GM19372 (cell line): ENCODE results near the gene DLG4.

Experiments
- ATAC-seq: cut with Tn5 transposase; IDR thresholded peaks from one replicate; pipeline ENCODE4 v1.9.1; 2021; ENCODE audit warnings: mild to moderate bottlenecking, low read depth, moderate library complexity; ENCODE audit not compliant: unreplicated experiment

Gene DLG4

DNA sequence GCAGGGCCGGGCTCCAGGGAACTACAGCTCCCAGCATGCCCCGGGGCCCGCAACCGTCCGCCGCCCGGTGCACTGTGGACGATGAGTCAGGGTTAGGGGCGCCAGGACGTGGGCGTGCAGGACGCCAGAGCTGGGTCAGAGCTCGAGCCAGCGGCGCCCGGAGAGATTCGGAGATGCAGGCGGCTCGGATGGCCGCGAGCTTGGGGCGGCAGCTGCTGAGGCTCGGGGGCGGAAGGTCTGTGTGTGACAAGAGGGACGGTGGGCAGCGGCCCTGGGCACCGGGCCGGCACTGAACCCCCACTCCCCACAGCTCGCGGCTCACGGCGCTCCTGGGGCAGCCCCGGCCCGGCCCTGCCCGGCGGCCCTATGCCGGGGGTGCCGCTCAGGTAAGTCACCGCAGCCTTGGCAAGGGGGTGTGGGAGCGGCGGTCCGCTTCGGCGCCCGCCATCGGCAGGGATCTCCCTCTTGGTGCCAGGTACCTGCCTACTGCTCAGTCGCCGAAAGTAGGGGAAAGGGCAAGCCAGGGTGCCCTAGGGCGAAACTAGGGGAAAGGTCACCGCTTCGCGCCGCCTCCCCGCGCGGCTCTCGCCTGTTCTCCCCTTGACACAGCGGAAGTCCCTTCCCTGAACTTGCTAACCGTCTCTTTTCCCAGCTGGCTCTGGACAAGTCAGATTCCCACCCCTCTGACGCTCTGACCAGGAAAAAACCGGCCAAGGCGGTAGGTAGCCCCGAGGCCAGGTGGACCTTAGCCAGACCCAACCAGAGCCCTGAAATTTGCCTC, at the start of gene DLG4, which contains the start of gene ACADVL:
DLG4 (minus strand) TSS at position 25 of the 781 bp plus-strand sequence.
ACADVL (plus strand) TSS at position 127 of the 781 bp plus-strand sequence; CDS start at position 174, 47 bp downstream.
- ATAC-seq, result peak; percentile 72

DNA sequence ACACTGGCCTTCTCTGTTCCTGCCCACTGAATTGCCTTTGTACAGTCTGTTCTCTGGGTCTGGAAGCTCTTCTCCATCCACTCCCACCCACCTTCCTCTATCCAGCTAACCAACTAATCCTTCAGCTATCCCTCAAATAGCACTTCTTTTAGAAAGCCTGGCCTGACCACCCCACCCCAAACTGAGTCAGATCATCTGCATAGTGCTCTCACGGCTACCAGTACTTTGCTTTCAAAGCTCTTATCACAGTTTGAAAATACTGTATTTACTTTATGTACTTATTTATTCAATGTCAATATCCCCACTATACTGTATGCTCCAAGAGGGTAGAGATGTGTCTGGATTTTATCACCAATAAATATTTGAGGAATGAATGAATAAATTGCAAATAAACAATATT, 47.1 kb upstream of the DLG4 start:
- no peak for ATAC-seq

DNA sequence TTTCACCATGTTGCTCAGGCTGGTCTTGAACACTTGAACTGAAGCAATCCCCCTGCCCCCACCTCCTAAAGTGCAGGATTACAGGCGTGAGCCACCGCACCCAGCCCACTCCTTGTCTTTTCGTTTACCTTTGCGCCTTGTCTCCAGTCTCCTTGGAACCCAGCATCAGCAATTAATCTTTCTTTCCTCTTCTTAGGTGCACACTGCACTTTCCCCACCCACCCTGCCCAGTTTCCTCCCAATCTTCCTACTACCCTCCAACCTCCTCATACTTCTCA, 44.1 kb upstream of the DLG4 start:
- no peak for ATAC-seq

DNA sequence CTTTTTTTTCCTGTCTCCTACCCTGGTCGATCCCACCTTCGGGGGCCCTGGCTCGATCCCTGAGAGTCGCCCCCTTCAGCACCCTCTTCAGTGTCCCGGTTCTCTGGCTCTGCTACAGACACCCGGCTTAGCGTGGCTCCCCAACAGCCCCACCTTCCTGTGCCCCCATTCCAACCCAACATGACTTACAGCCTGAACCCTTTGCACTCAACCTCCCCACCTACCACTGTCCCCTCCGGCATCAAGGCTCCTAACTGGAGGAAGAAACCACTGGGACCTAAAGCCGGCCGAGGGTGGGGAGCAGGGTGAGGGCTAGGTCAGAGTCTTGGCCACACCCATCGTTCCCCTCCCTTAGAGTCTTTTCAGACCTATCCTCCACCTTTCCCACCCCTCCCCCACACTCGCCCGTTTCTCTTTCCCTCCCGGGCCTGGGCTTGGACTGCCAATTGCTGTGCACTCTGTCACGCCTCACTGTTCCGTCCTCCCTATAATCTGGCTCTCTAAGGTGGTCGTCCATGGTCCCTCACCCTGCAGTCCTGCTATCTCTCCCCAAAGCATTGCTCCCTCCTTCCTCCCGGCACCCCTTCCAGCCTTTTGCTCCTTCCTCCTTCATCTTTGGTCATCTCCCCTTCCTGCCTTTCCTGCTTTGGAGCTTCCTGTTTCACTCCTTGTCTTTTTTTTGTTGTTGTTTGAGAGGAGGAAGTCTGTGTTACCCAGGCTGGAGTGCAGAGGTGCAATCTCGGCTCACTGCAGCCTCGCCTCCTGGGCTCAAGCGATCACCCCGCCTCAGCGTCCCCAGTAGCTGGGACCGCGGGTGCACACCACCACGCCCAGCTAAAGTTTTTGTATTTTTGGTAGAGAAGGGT, 43.5 kb upstream of the DLG4 start:
- no peak for ATAC-seq

DNA sequence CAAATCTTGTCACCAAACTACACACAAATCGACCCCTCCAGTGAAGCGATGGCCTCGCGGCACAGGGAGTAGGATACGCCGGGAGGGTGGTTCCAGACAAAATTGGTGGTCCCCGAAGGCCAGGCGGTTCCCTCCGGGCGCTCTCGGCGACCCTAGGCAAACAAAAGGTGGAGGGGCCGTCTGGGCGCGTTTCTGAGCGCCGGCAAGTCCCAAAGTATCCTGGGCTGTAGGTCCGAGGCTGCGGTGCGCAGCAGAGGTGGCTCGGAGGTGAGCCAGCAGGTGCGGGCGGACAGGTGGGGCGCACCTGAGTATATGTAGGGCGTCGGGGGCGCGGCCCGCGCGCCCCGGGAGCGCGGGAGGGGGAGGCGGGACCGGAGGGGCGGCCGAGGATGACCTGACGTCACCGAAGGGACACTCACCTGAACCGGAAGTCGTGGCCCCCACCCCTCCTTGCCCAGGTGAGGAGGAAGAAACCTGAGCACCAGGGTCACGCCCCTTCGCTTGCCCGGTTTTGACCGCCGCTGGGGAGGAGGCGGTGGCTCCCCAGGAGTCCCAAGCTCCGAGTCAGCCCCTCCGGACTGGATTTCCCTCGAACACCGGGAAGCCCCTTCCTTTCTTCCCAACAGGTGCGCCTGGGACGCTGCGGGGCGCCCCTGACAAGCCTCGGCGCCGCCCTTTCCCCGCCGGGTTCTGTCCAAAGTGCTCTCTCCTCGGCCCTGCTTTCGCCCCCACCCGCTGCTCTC, 42.7 kb upstream of the DLG4 start, which contains the start of gene CLDN7:
CLDN7 (minus strand) TSS at position 287 of the 743 bp plus-strand sequence. CDS start 435 bp downstream, outside the sequence.
- no peak for ATAC-seq

DNA sequence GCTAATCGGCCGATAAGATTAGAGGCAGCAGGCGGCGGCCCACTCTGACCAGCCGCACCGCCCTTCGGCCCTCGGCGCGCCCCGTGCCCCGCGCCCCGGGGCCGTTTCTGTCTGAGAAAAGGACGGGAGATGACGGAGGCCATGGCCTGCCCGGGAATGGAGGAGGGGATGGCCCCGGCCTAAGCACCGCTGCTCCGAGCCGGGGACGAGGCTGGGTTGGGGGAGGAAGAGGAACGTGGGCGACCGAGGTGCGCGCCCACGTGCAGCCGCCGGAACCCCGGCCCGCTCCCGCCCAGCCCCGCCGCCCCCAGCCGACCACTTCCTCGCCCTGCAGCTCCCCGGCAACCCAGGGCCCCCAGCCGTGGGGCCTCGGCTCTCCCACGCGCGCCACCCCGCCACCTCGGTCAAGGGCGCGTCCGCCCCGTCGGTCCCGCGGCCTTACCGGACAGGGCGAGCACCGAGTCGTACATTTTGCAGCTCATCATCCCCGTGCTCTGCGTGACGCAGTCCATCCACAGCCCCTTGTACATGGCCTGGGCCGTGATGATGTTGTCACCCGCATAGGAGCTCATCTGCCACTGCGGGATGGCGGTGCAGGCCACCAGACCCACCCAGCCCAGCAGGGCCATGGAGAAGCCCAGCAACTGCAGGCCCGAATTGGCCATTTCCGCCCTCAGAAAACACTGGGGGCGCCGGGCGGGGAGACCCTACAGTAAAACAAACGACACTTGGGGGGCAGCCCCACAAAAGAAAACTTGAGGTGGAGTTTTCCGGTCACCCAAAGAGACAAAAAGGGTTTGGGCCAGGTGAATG, 41.9 kb upstream of the DLG4 start:
- no peak for ATAC-seq

DNA sequence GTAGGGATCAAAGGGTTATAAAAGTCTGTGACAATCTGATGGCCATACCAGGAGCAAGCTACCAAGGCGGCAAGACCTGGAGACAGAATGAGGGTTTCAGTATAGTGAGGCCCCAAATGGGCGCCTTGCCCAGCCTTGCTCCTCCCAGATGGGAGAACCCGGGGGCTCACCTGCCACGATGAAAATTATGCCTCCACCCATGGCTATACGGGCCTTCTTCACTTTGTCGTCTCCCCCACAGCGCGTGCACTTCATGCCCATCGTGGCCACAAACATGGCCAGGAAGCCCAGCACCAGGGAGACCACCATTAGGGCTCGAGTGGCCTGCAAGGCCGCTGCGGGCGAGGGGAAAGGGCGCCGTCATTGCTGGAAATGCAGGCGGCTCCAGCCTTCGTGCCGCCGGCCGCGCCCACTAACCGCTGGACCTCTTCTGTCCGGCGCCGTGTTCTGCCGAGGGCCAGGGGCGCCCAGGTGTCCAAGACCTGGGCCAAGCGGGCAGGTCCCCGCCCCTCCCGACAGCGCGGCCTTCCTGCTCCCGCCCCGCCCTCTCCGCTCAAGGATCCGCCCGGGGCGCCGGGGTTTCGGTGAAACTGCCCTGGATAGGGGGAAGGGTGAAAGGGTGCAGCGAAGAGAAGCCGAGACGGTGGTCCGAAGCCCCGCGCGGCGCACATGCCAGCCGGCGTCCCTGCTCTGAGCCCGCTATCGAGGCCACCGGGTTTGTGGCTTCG, 41.2 kb upstream of the DLG4 start:
- no peak for ATAC-seq

DNA sequence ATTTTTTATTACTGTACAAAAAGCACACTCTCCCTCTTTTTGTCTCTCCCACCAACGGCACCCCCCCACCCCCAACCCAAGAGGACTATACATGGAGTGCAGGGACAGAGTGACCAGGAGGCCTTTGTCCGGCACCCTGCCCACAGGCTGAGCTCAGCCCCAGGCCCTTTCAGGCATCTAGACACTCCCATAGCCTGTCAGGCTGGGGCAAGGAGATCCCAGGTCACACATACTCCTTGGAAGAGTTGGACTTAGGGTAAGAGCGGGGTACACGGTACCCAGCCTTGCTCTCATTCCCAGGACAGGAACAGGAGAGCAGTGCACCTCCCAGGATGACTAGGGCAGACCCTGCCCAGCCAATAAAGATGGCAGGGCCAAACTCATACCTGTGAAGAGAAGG, 40.5 kb upstream of the DLG4 start:
- ATAC-seq, result no peak

DNA sequence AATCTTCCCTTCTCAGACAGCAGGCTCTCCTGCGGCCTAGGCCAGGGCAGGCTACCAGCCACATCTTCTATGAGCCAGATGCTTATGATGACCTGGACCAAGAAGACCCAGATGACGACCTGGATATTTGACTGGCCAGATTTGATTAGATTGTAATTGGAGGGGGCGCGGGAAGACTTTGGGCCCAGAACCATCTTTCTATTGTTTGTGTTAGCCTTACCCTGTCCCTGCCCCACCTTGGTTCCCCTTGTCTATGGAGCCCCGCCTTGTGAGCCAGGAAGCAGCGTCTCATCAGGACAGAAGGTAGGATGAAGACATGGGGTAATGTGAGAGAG, 39.9 kb upstream of the DLG4 start:
- ATAC-seq, result no peak

DNA sequence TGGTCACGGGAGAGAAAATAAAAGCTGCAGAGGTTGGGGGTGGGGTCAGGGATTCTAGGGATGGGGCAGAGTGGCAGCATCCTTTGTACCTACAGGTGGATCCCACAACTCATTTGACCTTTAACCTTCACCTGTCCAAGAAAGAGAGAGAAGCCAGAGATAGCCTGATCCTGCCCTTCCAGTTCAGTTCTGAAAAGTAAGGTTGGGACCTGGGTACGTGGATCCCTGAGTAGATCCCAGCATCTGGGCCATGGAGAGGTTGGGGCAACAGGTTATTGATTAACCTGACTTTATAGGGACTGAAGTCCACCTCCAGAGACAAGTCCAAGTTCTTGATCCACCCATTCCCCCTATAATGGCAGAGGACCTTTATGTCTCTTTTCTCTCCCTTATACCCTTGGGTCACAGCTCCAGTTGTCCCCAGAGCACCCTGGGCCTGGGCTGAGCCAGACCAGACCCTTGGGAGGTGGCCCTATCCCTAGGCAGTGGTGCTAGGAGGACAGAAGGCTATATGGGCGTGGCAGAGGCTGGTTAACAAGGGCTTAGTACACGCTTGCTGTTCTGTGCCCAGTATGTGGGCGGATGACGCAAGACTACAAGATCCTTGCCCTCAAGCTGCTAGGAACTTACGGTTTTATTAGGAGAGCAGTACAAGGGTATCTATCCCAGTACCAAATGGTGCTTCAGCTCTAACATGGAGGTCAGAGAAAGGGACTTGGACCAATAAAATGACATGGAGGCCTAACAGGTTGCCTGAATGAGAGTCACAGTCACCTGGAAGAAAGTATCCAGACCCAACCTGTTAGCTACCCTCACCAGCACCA, 39.3 kb upstream of the DLG4 start:
- no peak for ATAC-seq

DNA sequence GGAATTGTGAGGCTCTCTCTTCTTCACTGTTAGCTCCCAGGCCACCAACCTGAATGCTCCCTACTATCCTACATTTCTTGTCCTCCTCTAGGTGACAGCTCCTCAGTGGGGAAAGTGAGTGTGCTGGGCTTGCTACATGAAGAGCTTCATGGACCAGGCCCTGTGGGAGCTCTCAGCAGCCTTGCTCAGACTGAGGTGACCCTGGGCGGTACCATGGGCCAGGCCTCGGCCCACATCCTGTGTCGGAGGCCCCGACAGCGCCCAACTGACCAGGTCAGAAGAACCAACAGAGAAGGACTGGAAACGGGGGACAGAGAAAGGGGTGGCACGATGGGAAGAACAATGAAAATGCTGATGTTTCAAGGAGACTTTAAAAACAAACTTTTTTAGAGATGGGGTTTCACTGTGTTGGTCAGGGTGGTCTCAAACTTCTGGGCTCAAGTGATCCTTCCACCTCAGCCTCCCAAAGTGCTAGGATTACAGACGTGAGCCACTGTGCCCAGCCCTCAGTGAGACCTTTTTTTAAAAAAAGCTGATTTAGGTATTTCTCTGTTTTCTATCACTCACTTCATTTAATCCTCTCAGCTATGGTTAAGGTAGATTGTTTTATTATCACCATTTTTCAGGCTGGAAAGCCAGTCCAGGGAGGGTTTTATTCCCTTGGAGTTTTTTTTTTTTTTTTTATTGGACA, 37.3 kb upstream of the DLG4 start:
- no peak for ATAC-seq

DNA sequence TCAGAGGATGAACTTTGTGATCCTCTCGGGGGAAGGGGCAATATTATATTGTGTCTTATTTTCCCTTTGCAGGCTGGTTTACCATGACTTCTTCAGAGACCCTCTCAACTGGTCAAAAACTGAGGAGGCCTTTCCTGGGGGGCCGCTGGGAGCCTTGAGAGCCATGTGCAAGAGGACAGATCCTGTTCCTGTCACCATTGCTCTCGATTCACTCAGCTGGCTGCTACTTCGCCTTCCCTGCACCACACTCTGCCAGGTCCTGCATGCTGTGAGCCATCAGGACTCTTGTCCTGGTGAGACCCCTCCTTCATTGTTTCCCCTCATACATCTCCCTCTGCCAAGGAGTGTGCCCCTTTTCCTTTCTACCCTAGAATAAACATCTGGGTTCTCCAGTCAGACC, 34.9 kb upstream of the DLG4 start:
- ATAC-seq, result no peak

DNA sequence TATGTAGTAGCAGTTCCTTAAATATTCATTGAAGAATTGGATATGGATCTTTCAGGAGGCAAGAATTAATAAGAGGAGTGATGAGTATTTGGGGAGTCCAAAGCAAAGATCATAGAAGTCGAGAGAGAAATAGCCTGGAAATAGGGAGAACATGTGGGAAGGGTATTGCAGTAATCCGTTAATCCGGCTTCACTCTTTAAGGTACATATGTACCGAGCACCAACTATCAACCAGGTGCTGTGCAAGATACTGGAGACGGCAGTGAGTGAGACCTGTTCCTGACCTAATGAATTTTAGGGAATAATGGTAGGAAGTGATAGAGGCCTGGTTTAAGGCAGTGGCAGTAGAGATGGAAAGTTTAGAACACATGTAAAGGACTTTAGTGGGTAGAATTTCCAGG, 33.4 kb upstream of the DLG4 start:
- no peak for ATAC-seq

DNA sequence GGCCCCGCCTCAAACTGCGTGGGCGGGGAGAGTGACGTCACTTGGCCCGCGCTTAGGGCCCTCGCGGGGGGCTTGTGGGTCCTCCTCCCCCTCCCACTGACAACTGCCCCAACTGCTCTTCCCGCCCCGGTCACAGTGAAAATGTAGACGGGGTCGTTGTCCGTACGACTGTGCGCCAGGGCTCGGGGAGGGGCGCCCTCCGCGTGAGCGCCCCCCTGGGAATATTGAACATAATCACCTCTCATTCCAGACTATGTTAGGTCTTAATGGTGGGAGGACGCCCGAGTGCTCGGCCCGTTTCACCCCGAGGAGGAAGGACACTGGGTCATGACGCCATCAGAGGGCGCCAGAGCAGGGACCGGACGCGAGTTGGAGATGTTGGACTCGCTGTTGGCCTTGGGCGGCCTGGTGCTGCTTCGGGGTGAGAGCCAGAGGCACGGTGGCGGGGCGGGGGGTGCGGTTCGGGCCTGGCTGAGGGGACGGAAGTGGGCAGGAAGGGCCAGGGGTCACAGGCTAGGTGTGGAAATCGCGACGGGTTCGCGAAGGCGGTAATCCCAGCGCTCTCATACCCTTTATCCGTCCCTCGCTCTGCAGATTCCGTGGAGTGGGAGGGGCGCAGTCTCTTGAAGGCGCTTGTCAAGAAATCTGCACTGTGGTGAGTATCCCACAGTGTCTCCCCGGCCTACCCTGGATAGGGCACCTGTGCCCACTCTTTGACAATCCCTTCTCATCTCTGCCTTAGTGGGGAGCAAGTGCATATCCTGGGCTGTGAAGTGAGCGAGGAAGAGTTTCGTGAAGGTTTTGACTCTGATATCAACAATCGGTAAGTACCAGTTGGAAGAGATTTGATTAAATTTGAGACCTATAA, 32.8 kb upstream of the DLG4 start, which contains the start of gene ELP5:
ELP5 (plus strand) TSS at position 40 of the 868 bp plus-strand sequence; CDS start at position 376, 336 bp downstream.
- peak; percentile 47 for ATAC-seq

DNA sequence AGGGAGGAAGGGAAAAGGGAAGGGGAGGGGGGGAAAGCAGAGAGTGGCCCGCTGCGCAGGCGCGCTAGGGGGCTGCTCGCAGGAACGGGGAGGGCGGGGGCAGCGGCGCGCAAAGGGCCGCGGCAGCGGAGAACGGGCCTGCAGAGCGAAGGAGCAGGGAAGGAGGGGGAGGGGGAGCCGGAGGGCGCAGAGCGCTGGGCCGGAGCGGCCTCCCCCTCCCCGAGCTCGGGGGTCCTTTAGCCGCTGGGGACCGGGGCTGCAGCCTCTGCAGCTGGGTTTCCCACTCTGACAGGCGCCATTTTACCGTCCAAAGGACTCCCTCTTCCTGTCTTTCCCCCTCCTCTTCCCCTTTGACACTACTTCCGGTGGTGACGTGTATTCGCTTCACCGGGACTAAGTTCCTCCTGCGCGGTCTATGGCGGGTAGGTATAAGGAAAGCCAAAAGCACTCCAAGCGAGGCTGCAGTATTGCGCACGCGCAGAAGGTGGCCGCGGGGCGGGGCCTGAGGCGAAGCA, 32.1 kb upstream of the DLG4 start, which contains the start of gene CTDNEP1:
CTDNEP1 (minus strand) TSS at position 74 of the 515 bp plus-strand sequence. CDS start 438 bp downstream, outside the sequence.
- peak; percentile 83 for ATAC-seq

DNA sequence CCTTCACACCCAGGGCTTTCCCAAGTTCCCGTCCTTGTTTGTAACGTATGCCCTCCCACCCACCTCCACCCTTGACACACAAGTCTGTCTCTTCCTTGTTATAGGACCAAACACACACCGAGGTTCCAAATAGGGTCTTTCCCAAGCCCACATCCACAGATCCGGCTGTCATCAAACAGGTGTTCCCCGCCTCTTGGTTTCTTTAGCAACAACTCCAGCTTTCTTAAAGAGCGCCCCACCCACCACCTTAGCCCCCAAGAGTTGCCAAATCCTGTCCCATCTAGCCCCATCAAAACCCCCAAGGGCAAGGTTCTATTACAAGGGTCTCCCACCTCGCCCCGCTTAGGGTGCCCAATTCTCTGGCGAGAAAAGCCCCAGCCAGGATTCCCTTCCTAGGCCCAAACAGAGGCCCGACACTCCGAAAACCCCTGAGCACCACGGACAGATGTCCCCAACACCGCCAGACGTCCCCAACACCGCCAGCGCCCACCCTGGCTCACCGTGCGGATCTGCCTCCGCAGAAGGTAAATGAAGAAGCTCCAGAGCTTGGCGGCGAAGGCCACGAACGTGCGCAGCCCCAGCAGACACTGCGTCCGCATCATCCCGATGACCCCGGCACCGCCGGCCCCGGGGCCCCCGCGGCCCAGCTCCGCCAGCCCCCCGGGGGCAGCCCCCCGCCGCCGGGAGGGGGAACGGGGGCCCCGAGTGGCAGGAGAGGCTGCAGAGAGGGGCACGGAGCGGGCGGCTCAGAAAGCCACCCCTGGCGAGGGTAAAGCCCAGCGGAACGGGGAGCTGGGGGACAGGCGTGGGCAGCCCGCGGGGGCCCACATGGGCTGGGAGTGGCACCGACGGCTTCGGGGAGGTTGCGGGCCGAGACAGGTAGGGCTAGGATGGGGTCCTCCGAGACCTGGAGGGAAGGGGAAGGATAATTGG, 31.3 kb upstream of the DLG4 start:
- ATAC-seq, result no peak
